ENCODE measurements around the gene OR6S1. TPM values are rescaled to one million over a fixed set of nuclear protein-coding genes. Genes with fewer than 3 reads are reported as not detected.

The OR6S1 gene
- total RNA-seq, 2 experiments from 2014 or later = not detected

GRCh38 chr14:20606190-20606901 lies 35.1 kb downstream of the OR6S1 start:
- Mint-ChIP-seq H3K4me1 (ENCODE audit: low read depth) (no peaks in the 10 kb centered on the region), H3K36me3 (ENCODE audit: low read depth) (no peaks in the 10 kb centered on the region), H3K4me3 (no peak overlapping the region), H3K9me3 (no peaks in the 10 kb centered on the region), H3K27me3 (no peaks in the 10 kb centered on the region), H3K27ac (no peak overlapping the region)
- H3K36me3 ChIP-seq (ENCODE audit: insufficient read depth, low read length) = no peaks in the 10 kb centered on the region
- peaks cover 15% of the 10 kb centered on the region for H3K4me1 ChIP-seq (ENCODE audit: insufficient read depth, low read length)
- H3K9me3 ChIP-seq (ENCODE audit: control insufficient read depth in 1 of 2, insufficient read depth in 1 of 2, low read length in 2 of 2) = no peaks in the 10 kb centered on the region
- DNase-seq = no peak
- H3K27me3 ChIP-seq (ENCODE audit: control insufficient read depth in 1 of 2, insufficient read depth in 2 of 2, low read length in 2 of 2) = no peaks in the 10 kb centered on the region
- ChIA-PET CTCF (interaction anchor here (0.5 to 0.9 kb wide), 2 partner anchors 109 to 279 kb away, joined by 3 to 4 read pairs; no protein-coding TSS in a partner anchor), POLR2A (interaction anchor here (1.5 kb wide), 1 partner anchor 279 kb away, joined by 3 read pairs; no protein-coding TSS in a partner anchor)
- no peak for TF ChIP-seq CTCF (IDR thresholded peaks at IDR 0.05)
- ATAC-seq (ENCODE audit: poor library complexity) = no peak
- intact Hi-C loops (cut with DNase I, micrococcal nuclease) = loop anchor here in 1 of 2 experiments (5.0 kb wide), 1 partner anchor 154 kb away; the partner anchor contains the start of gene OSGEP
- no peak overlapping the region for H3K4me3 ChIP-seq (ENCODE audit: low read length)
- H3K27ac ChIP-seq (ENCODE audit: low read depth in 1 of 2, low read length in 2 of 2) = no peak overlapping the region

- Mint-ChIP-seq H3K36me3 (ENCODE audit: low read depth) (no peaks in the 10 kb centered on the region), H3K27me3 (no peaks in the 10 kb centered on the region), H3K4me1 (ENCODE audit: low read depth) (no peaks in the 10 kb centered on the region), H3K9me3 (no peaks in the 10 kb centered on the region), H3K4me3 (no peak overlapping the region), H3K27ac (no peak overlapping the region)
- H3K27ac ChIP-seq (ENCODE audit: low read depth in 1 of 2, low read length in 2 of 2) = no peak overlapping the region
- CTCF ChIA-PET = no interaction called here
- H3K36me3 ChIP-seq (ENCODE audit: insufficient read depth, low read length) = no peaks in the 10 kb centered on the region
- no peaks in the 10 kb centered on the region for H3K9me3 ChIP-seq (ENCODE audit: control insufficient read depth in 1 of 2, insufficient read depth in 1 of 2, low read length in 2 of 2)
- TF ChIP-seq CTCF (IDR thresholded peaks at IDR 0.05) = no peak
- H3K4me1 ChIP-seq (ENCODE audit: insufficient read depth, low read length) = no peaks in the 10 kb centered on the region
- intact Hi-C loops (cut with DNase I, micrococcal nuclease) = no loop called here
- POLR2A ChIA-PET = no interaction called here
- ATAC-seq (ENCODE audit: poor library complexity) (no peak), DNase-seq (no peak)
- H3K4me3 ChIP-seq (ENCODE audit: low read length) = no peak overlapping the region
- H3K27me3 ChIP-seq (ENCODE audit: control insufficient read depth in 1 of 2, insufficient read depth in 2 of 2, low read length in 2 of 2) = no peaks in the 10 kb centered on the region
These were observed 37.4 kb downstream of the OR6S1 start for GRCh38 chr14:20603813-20604690.

GRCh38 chr14:20602583-20602982 lies 38.9 kb downstream of the OR6S1 start:
- intact Hi-C loops (cut with DNase I, micrococcal nuclease) = no loop called here
- no peak for TF ChIP-seq CTCF (IDR thresholded peaks at IDR 0.05)
- no peak for DNase-seq
- H3K9me3 ChIP-seq (ENCODE audit: control insufficient read depth in 1 of 2, insufficient read depth in 1 of 2, low read length in 2 of 2) = no peaks in the 10 kb centered on the region
- no peak for ATAC-seq (ENCODE audit: poor library complexity)
- no peaks in the 10 kb centered on the region for H3K27me3 Mint-ChIP-seq
- H3K9me3 Mint-ChIP-seq = no peaks in the 10 kb centered on the region
- H3K36me3 Mint-ChIP-seq (ENCODE audit: low read depth) = no peaks in the 10 kb centered on the region
- ChIA-PET POLR2A (no interaction called here), CTCF (no interaction called here)
- H3K27me3 ChIP-seq (ENCODE audit: control insufficient read depth in 1 of 2, insufficient read depth in 2 of 2, low read length in 2 of 2) = no peaks in the 10 kb centered on the region
- H3K27ac Mint-ChIP-seq = no peak overlapping the region
- H3K4me3 ChIP-seq (ENCODE audit: low read length) = no peak overlapping the region
- H3K4me1 ChIP-seq (ENCODE audit: insufficient read depth, low read length) = no peaks in the 10 kb centered on the region
- no peaks in the 10 kb centered on the region for H3K4me1 Mint-ChIP-seq (ENCODE audit: low read depth)
- H3K27ac ChIP-seq (ENCODE audit: low read depth in 1 of 2, low read length in 2 of 2) = no peak overlapping the region
- H3K36me3 ChIP-seq (ENCODE audit: insufficient read depth, low read length) = no peaks in the 10 kb centered on the region
- no peak overlapping the region for H3K4me3 Mint-ChIP-seq
